Stomach smooth muscle (tissue), 2 donors: Measurements from ENCODE around the gene KLF16.
"Not testable (repeated sequence)": the region's sequence is repeated elsewhere in the genome, so short reads cannot be mapped to it uniquely, and the experiment has no call there.

Source experiments
- H3K27ac ChIP-seq: one replicate; pipeline ENCODE4 v1.7.0; 2013; ENCODE audit warnings: mild to moderate bottlenecking, low read length, inconsistent platforms
- H3K27me3 ChIP-seq, 2 donors: one replicate each; pipeline ENCODE4 v1.7.0; 2013; ENCODE audit warnings: low read length in 2 of 2; ENCODE audit not compliant: insufficient read depth in 2 of 2, control insufficient read depth in 1 of 2
- H3K36me3 ChIP-seq, 2 donors: one replicate each; pipeline ENCODE4 v1.7.0; 2013; ENCODE audit warnings: low read length in 2 of 2; ENCODE audit not compliant: control insufficient read depth in 2 of 2, insufficient read depth in 2 of 2
- H3K4me1 ChIP-seq: one replicate; pipeline ENCODE4 v1.7.0; 2013; ENCODE audit warnings: low read length; ENCODE audit not compliant: control insufficient read depth, insufficient read depth
- H3K4me3 ChIP-seq, 2 donors: one replicate each; pipeline ENCODE4 v1.7.0; 2013; ENCODE audit warnings: low read length in 2 of 2
- H3K9ac ChIP-seq, 2 donors: one replicate each; pipeline ENCODE4 v1.7.0; 2013; ENCODE audit warnings: low read length in 2 of 2, mild to moderate bottlenecking in 1 of 2
- H3K9me3 ChIP-seq, 2 donors: one replicate each; pipeline ENCODE4 v1.7.0; 2013; ENCODE audit warnings: low read length in 2 of 2; ENCODE audit not compliant: control insufficient read depth in 2 of 2
- donor health status: healthy.
- donor health status: Pancreatic carcinoma.

Gene KLF16

GRCh38 chr19:1876496-1877279 lies 13.3 kb upstream of the KLF16 start:
- peak overlapping the region; percentile 79 to 95 for H3K4me3 ChIP-seq
- H3K9ac ChIP-seq: peak overlapping the region; percentile 74 to 80
- not testable (repeated sequence) for H3K9me3 ChIP-seq, H3K36me3 ChIP-seq, H3K27me3 ChIP-seq
- H3K4me1 ChIP-seq: peaks cover 43% of the 10 kb centered on the region
- H3K27ac ChIP-seq: peak overlapping the region; percentile 84

GRCh38 chr19:1875646-1876495 lies 12.5 kb upstream of the KLF16 start:
- Histone ChIP-seq H3K36me3 (peaks cover 0 to 2% of the 10 kb centered on the region in 2 donors), H3K4me3 (peak overlapping the region; percentile 79 to 95), H3K9ac (peak overlapping the region; percentile 74 to 84), H3K27ac (peak overlapping the region; percentile 84), H3K9me3 (no peaks in the 10 kb centered on the region), H3K27me3 (no peaks in the 10 kb centered on the region), H3K4me1 (peaks cover 43% of the 10 kb centered on the region)

- Histone ChIP-seq H3K27ac (peak overlapping the region; percentile 84), H3K4me3 (peak overlapping the region; percentile 79 to 95), H3K4me1 (peaks cover 43% of the 10 kb centered on the region), H3K9ac (peak overlapping the region; percentile 74 to 84)
- H3K27me3 ChIP-seq, H3K9me3 ChIP-seq, H3K36me3 ChIP-seq: not testable (repeated sequence)
Measured at GRCh38 chr19:1875265-1875645, 11.9 kb upstream of the KLF16 start.

DNA sequence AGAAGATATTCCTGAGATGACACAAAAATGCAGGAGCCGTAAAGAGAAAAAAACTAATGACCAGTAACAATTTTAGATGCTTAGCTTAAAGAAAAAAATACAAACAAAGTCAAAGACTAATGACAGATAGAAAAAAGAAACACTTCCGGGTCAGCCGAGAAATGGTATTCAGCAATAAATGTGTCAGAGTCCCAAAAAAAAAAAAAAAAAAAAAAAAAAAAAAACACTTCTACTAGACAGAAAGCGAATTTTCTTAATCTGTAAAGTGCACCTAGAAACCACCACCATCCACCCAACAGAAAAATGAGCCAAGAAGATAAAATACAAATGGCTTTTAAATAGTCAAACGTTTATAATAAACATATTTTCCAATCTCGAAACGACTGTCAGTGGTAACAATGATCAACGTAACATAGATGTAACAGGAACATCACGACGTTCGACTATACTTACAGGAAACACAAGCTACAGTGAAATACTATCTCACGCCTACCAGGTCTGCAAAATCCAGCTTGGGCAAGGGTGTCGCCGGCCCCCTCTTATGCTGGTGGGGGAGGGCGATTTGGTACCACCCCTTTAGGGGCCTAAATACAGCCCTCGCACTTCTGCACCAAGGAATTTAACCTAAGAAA lies 11.3 kb upstream of the KLF16 start:
- no peaks in the 10 kb centered on the region for H3K9me3 ChIP-seq
- no peaks in the 10 kb centered on the region for H3K27me3 ChIP-seq
- peak overlapping the region in 1 of 2 donors; percentile 74 for H3K9ac ChIP-seq
- peak overlapping the region; percentile 84 for H3K27ac ChIP-seq
- H3K4me3 ChIP-seq: peak overlapping the region; percentile 79 to 95
- no peaks in the 10 kb centered on the region for H3K36me3 ChIP-seq
- H3K4me1 ChIP-seq: peaks cover 39% of the 10 kb centered on the region

- Histone ChIP-seq H3K36me3 (no peaks in the 10 kb centered on the region), H3K9ac (peak overlapping the region; percentile 47 to 53), H3K4me1 (peaks cover 39% of the 10 kb centered on the region), H3K4me3 (peak overlapping the region; percentile 31 to 47), H3K9me3 (no peaks in the 10 kb centered on the region), H3K27ac (peak overlapping the region; percentile 49), H3K27me3 (no peaks in the 10 kb centered on the region)
Measured at GRCh38 chr19:1873524-1874473, 10.4 kb upstream of the KLF16 start.

DNA sequence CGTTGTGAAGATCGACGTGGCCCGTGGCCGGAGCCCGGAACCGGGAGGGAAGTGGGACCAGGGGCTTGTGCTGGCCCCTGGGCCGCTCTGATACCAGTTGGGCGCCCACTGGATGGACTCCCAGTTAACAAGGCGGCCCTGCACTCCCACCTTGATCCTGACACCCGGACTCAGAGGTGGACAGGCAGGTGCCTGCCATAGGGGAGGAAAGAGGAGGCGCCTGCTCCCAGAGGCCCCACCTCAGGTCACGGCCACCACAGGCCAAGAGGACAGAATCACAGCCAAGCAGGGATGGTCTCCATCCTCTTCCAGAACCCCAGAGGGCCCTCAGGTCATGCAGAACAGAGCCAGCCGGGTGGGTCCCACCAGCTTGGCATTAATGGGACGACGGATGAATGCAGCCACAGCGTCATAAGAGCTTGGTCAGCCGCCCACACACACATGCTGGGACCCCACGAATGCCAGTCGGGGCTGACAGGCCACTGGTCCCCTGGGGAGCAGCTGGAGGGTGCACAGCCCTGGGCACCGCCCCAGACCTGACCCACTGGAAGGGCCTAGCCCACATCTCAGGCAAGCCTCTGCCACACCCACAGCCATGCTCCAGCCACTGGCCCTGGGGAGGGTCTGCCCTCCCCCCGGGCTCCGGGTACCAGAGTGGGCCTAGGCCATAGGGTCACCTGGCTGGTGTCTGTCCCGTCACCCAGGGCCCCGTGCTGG lies 9.6 kb upstream of the KLF16 start:
- Histone ChIP-seq H3K27me3 (no peaks in the 10 kb centered on the region), H3K4me3 (peak overlapping the region; percentile 31 to 47), H3K9ac (peak overlapping the region in 1 of 2 donors; percentile 53), H3K4me1 (peaks cover 39% of the 10 kb centered on the region), H3K36me3 (no peaks in the 10 kb centered on the region), H3K9me3 (no peaks in the 10 kb centered on the region), H3K27ac (peak overlapping the region; percentile 49)

DNA sequence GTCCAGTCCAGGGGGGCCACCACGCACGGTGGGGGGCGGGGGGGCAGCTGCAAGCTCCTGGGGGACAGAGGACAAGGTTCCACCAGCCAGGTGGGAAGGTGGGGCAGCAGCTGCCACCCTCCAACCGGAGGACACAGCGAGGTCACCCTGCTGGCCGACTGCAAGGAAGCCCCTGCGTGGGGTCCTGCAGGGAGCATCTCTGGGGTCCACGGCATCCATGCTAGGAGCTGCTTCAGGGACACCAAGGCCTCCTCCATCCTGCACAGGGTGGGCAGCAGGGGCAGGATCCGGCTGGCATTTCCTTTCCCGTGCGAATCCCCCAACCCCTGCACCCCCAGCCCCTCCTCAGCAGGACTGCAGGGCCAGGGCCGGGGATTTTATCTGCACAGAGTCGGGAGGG lies 8.3 kb upstream of the KLF16 start:
- peaks cover 38% of the 10 kb centered on the region for H3K4me1 ChIP-seq
- no peaks in the 10 kb centered on the region for H3K27me3 ChIP-seq
- no peaks in the 10 kb centered on the region for H3K9me3 ChIP-seq
- H3K36me3 ChIP-seq: no peaks in the 10 kb centered on the region
- H3K4me3 ChIP-seq: no peak overlapping the region
- H3K9ac ChIP-seq: no peak overlapping the region
- H3K27ac ChIP-seq: no peak overlapping the region

- no peak overlapping the region for H3K27ac ChIP-seq
- no peaks in the 10 kb centered on the region for H3K9me3 ChIP-seq
- H3K4me1 ChIP-seq: peaks cover 33% of the 10 kb centered on the region
- no peak overlapping the region for H3K4me3 ChIP-seq
- H3K36me3 ChIP-seq: no peaks in the 10 kb centered on the region
- H3K9ac ChIP-seq: no peak overlapping the region
- no peaks in the 10 kb centered on the region for H3K27me3 ChIP-seq
Measured at GRCh38 chr19:1871140-1871597, 7.8 kb upstream of the KLF16 start.

- Histone ChIP-seq H3K9ac (no peak overlapping the region), H3K27ac (no peak overlapping the region), H3K4me1 (peaks cover 26% of the 10 kb centered on the region), H3K27me3 (no peaks in the 10 kb centered on the region), H3K9me3 (no peaks in the 10 kb centered on the region), H3K4me3 (no peak overlapping the region), H3K36me3 (no peaks in the 10 kb centered on the region)
Measured at GRCh38 chr19:1868971-1869370, 5.6 kb upstream of the KLF16 start.
